Measurements from ENCODE around the gene CD248. TPM values are rescaled to one million over a fixed set of nuclear protein-coding genes. Genes with fewer than 3 reads are reported as not detected.
A peak's percentile ranks its signal among the peaks of the same experiment; 100 is the strongest.

CD248 gene
- total RNA-seq, 1 experiment from 2014 or later = 0.15 TPM

- Histone ChIP-seq H3K36me3 (ENCODE audit: control insufficient read depth, insufficient read depth, low read length) (no peaks in the 10 kb centered on the region; the same call in none of the 2 replicates), H3K4me3 (ENCODE audit: low read depth in 2 of 2, low read length in 2 of 2) (peak within 1 kb of the TSS; percentile 83 to 86), H3K27ac (ENCODE audit: low read length) (peak within 1 kb of the TSS; percentile 98), H3K27me3 (ENCODE audit: control insufficient read depth, insufficient read depth, low read length) (no peaks in the 10 kb centered on the region), H3K9me3 (ENCODE audit: control insufficient read depth, insufficient read depth, low read depth, low read length) (no peaks in the 10 kb centered on the region), H3K4me1 (ENCODE audit: control insufficient read depth, insufficient read depth, low read length) (peaks cover 25% of the 10 kb centered on the region)
- in situ Hi-C loops (cut with HindIII; ENCODE audit: low pct_unique_long_range_greater_than_20kb, low sequenced_read_pairs) = no loop called here
- ChIA-PET POLR2A (interaction anchor here (0.6 to 1.2 kb wide), 9 partner anchors 9 to 1146 kb away, joined by 4 to 9 read pairs (median 6); partner anchors contain the start of gene CNIH2), CTCF (interaction anchor here (0.6 to 1.3 kb wide), 3 partner anchors 23 to 87 kb away, joined by 3 to 5 read pairs (median 3); no protein-coding TSS in a partner anchor)
- TF ChIP-seq POLR2AphosphoS5 (IDR thresholded peaks at IDR 0.05; ENCODE audit: low read depth, low read length) (peak; percentile 87), SIN3A (IDR thresholded peaks at IDR 0.05; ENCODE audit: borderline replicate concordance, insufficient read depth, low read depth, low read length) (peak; percentile 90; the same call in 1 of the 2 replicates)
- TF ChIP-seq, protein P1, sequence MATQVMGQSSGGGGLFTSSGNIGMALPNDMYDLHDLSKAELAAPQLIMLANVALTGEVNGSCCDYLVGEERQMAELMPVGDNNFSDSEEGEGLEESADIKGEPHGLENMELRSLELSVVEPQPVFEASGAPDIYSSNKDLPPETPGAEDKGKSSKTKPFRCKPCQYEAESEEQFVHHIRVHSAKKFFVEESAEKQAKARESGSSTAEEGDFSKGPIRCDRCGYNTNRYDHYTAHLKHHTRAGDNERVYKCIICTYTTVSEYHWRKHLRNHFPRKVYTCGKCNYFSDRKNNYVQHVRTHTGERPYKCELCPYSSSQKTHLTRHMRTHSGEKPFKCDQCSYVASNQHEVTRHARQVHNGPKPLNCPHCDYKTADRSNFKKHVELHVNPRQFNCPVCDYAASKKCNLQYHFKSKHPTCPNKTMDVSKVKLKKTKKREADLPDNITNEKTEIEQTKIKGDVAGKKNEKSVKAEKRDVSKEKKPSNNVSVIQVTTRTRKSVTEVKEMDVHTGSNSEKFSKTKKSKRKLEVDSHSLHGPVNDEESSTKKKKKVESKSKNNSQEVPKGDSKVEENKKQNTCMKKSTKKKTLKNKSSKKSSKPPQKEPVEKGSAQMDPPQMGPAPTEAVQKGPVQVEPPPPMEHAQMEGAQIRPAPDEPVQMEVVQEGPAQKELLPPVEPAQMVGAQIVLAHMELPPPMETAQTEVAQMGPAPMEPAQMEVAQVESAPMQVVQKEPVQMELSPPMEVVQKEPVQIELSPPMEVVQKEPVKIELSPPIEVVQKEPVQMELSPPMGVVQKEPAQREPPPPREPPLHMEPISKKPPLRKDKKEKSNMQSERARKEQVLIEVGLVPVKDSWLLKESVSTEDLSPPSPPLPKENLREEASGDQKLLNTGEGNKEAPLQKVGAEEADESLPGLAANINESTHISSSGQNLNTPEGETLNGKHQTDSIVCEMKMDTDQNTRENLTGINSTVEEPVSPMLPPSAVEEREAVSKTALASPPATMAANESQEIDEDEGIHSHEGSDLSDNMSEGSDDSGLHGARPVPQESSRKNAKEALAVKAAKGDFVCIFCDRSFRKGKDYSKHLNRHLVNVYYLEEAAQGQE (IDR thresholded peaks at IDR 0.05; ENCODE audit: insufficient read depth in 1 of 2, low read depth in 2 of 2, low read length in 1 of 2) = no peak
- DNase-seq (ENCODE audit: low read depth, low spot score) (peak; percentile 99), ATAC-seq (peak; percentile 94)
- no TSS peak for BruUV-seq (replicated peaks)
- intact Hi-C loops (cut with micrococcal nuclease; ENCODE audit: unreplicated experiment) = no loop called here
Measured at GRCh38 chr11:66288671-66289547, 27.9 kb downstream of the CD248 start, which contains the start of gene YIF1A. YIF1A (minus strand) TSS chr11:66289143; CDS start chr11:66288985, 158 bp downstream.

DNA sequence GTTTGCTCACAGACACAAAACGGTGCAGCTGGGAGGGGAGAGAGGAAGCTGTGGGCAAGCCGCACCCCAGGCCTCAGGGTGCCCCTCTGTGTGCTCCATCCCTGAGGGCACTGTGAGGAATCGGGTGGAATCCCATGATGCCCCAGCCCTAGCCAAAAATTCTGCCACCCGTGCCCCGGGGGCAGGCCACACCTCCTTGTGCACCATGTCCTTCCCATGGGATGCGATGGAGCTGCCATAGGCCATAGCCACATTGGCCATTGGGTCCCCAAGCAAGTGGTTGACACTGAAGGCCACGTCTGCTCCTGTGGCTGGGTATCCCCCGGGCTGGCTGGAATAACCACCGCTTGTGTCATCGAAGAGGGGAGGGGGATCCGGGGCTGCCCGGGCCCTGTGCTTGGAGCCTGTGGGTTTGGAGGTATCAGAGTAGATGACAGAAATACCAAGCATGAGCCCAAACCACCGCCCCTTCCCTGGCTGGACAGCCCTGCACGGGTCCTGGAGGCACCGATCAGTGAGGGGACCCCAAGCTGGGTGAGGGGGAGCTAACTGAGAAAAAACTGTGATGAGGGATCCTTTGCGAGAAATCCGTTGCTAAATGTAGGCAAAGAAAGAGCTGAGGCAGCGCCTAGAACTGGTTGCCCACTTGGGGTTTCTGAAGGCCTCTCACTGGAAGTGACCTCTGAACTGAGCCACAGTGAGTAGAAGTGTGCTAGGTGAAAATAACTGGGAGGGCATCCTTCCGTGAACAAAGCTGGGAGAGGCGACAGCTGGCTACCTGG, 28.8 kb downstream of the CD248 start:
- DNase-seq (ENCODE audit: low read depth, low spot score) (no peak), ATAC-seq (peak; percentile 1; the same call in 1 of the 2 replicates)
- intact Hi-C loops (cut with micrococcal nuclease; ENCODE audit: unreplicated experiment) (no loop called here), in situ Hi-C loops (cut with HindIII; ENCODE audit: low pct_unique_long_range_greater_than_20kb, low sequenced_read_pairs) (no loop called here)
- Histone ChIP-seq H3K4me1 (ENCODE audit: control insufficient read depth, insufficient read depth, low read length) (peaks cover 26% of the 10 kb centered on the region), H3K36me3 (ENCODE audit: control insufficient read depth, insufficient read depth, low read length) (no peaks in the 10 kb centered on the region; the same call in none of the 2 replicates), H3K27ac (ENCODE audit: low read length) (peak overlapping the region; percentile 98), H3K9me3 (ENCODE audit: control insufficient read depth, insufficient read depth, low read depth, low read length) (no peaks in the 10 kb centered on the region), H3K4me3 (ENCODE audit: low read depth in 2 of 2, low read length in 2 of 2) (peak overlapping the region; percentile 83 to 86), H3K27me3 (ENCODE audit: control insufficient read depth, insufficient read depth, low read length) (no peaks in the 10 kb centered on the region)
- ChIA-PET POLR2A (interaction anchor here (0.6 kb wide), 2 partner anchors 12 to 78 kb away, joined by 3 to 6 read pairs; no protein-coding TSS in a partner anchor), CTCF (no interaction called here)
- TF ChIP-seq, protein P2, sequence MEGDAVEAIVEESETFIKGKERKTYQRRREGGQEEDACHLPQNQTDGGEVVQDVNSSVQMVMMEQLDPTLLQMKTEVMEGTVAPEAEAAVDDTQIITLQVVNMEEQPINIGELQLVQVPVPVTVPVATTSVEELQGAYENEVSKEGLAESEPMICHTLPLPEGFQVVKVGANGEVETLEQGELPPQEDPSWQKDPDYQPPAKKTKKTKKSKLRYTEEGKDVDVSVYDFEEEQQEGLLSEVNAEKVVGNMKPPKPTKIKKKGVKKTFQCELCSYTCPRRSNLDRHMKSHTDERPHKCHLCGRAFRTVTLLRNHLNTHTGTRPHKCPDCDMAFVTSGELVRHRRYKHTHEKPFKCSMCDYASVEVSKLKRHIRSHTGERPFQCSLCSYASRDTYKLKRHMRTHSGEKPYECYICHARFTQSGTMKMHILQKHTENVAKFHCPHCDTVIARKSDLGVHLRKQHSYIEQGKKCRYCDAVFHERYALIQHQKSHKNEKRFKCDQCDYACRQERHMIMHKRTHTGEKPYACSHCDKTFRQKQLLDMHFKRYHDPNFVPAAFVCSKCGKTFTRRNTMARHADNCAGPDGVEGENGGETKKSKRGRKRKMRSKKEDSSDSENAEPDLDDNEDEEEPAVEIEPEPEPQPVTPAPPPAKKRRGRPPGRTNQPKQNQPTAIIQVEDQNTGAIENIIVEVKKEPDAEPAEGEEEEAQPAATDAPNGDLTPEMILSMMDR (IDR thresholded peaks at IDR 0.05) = no peak
- no peak for TF ChIP-seq SIN3A (IDR thresholded peaks at IDR 0.05; ENCODE audit: borderline replicate concordance, insufficient read depth, low read depth, low read length)
- peak; percentile 21; the same call in 1 of the 2 replicates for TF ChIP-seq POLR2AphosphoS5 (IDR thresholded peaks at IDR 0.05; ENCODE audit: low read depth, low read length)
- TF ChIP-seq, protein P1 (IDR thresholded peaks at IDR 0.05; ENCODE audit: insufficient read depth in 1 of 2, low read depth in 2 of 2, low read length in 1 of 2) = no peak
- no peak for TF ChIP-seq TCF7L2 (IDR thresholded peaks at IDR 0.05; ENCODE audit: low read depth, low read length)
- TSS peak; percentile 73 for BruUV-seq (replicated peaks)

All from Panc1 (cell line).